Measurements from ENCODE around the gene ZSWIM5. TPM values are rescaled to one million over a fixed set of nuclear protein-coding genes. Genes with fewer than 3 reads are reported as not detected.
A peak's percentile ranks its signal among the peaks of the same experiment; 100 is the strongest.
"Not testable (repeated sequence)": the region's sequence is repeated elsewhere in the genome, so short reads cannot be mapped to it uniquely, and the experiment has no call there.

ZSWIM5 gene
- total and polyA plus RNA-seq, 4 donors: 0.67 to 2.9 (median 1.3) TPM

- no peaks in the 10 kb centered on the region for H3K4me1 ChIP-seq (ENCODE audit: control insufficient read depth in 4 of 4, insufficient read depth in 4 of 4, low read length in 3 of 4)
- WGBS: 43% methylated on average over 2 of the region's 2 CpGs
- H3K27ac ChIP-seq (ENCODE audit: low read depth in 1 of 2, low read length in 2 of 2): no peak overlapping the region
- H3K27me3 ChIP-seq (ENCODE audit: control insufficient read depth in 4 of 4, insufficient read depth in 4 of 4, low read length in 3 of 4): no peaks in the 10 kb centered on the region
- TF ChIP-seq YY1 (IDR thresholded peaks at IDR 0.05) (no peak), HNF4A (conservative IDR thresholded peaks at IDR 0.05) (peak; percentile 6 to 37)
- H3K9ac ChIP-seq (ENCODE audit: low read depth in 1 of 2, low read length in 2 of 2): no peak overlapping the region
- H3K36me3 ChIP-seq (ENCODE audit: control insufficient read depth in 4 of 4, insufficient read depth in 3 of 4, low read depth in 1 of 4, low read length in 3 of 4): no peaks in the 10 kb centered on the region
- DNase-seq (ENCODE audit: low spot score): no peak
- no peaks in the 10 kb centered on the region for H3K9me3 ChIP-seq (ENCODE audit: control insufficient read depth in 4 of 4, low read length in 3 of 4)
- no peak overlapping the region for H3K4me3 ChIP-seq (ENCODE audit: low read depth in 1 of 3, low read length in 3 of 3)
Observed at GRCh38 chr1:45198185-45198584, 8.2 kb downstream of the ZSWIM5 start.

- no peak overlapping the region for H3K27ac ChIP-seq (ENCODE audit: low read depth in 1 of 2, low read length in 2 of 2)
- TF ChIP-seq YY1 (IDR thresholded peaks at IDR 0.05): no peak
- H3K9ac ChIP-seq (ENCODE audit: low read depth in 1 of 2, low read length in 2 of 2): no peak overlapping the region
- no peaks in the 10 kb centered on the region for H3K4me1 ChIP-seq (ENCODE audit: control insufficient read depth in 4 of 4, insufficient read depth in 4 of 4, low read length in 3 of 4)
- no peak overlapping the region for H3K4me3 ChIP-seq (ENCODE audit: low read depth in 1 of 3, low read length in 3 of 3)
- DNase-seq (ENCODE audit: low spot score): no peak
- H3K36me3 ChIP-seq (ENCODE audit: control insufficient read depth in 4 of 4, insufficient read depth in 3 of 4, low read depth in 1 of 4, low read length in 3 of 4): no peaks in the 10 kb centered on the region
- no peaks in the 10 kb centered on the region for H3K27me3 ChIP-seq (ENCODE audit: control insufficient read depth in 4 of 4, insufficient read depth in 4 of 4, low read length in 3 of 4)
- H3K9me3 ChIP-seq (ENCODE audit: control insufficient read depth in 4 of 4, low read length in 3 of 4): no peaks in the 10 kb centered on the region
Observed at GRCh38 chr1:45196863-45197262, 9.5 kb downstream of the ZSWIM5 start.

- Histone ChIP-seq H3K4me3 (ENCODE audit: low read depth in 1 of 3, low read length in 3 of 3) (no peak overlapping the region), H3K27ac (ENCODE audit: low read depth in 1 of 2, low read length in 2 of 2) (no peak overlapping the region), H3K9ac (ENCODE audit: low read depth in 1 of 2, low read length in 2 of 2) (no peak overlapping the region), H3K36me3 (ENCODE audit: control insufficient read depth in 4 of 4, insufficient read depth in 3 of 4, low read depth in 1 of 4, low read length in 3 of 4) (no peaks in the 10 kb centered on the region), H3K9me3 (ENCODE audit: control insufficient read depth in 4 of 4, low read length in 3 of 4) (no peaks in the 10 kb centered on the region), H3K4me1 (ENCODE audit: control insufficient read depth in 4 of 4, insufficient read depth in 4 of 4, low read length in 3 of 4) (no peaks in the 10 kb centered on the region), H3K27me3 (ENCODE audit: control insufficient read depth in 4 of 4, insufficient read depth in 4 of 4, low read length in 3 of 4) (no peaks in the 10 kb centered on the region)
- TF ChIP-seq ATF3 (IDR thresholded peaks at IDR 0.05) (no peak), TAF1 (conservative IDR thresholded peaks at IDR 0.05) (no peak)
- DNase-seq (ENCODE audit: low spot score): no peak
- WGBS: 95% methylated on average over 4 of the region's 4 CpGs
Observed at GRCh38 chr1:45191418-45191783, 15.0 kb downstream of the ZSWIM5 start.

- H3K4me3 ChIP-seq (ENCODE audit: low read depth in 1 of 3, low read length in 3 of 3): no peak overlapping the region
- no peak overlapping the region for H3K27ac ChIP-seq (ENCODE audit: low read depth in 1 of 2, low read length in 2 of 2)
- no peak for DNase-seq (ENCODE audit: low spot score)
- H3K9ac ChIP-seq (ENCODE audit: low read depth in 1 of 2, low read length in 2 of 2): no peak overlapping the region
- no peaks in the 10 kb centered on the region for H3K36me3 ChIP-seq (ENCODE audit: control insufficient read depth in 4 of 4, insufficient read depth in 3 of 4, low read depth in 1 of 4, low read length in 3 of 4)
- no peak for TF ChIP-seq RAD21 (IDR thresholded peaks at IDR 0.05)
- 94% methylated on average over 2 of the region's 2 CpGs for WGBS
- no peaks in the 10 kb centered on the region for H3K9me3 ChIP-seq (ENCODE audit: control insufficient read depth in 4 of 4, low read length in 3 of 4)
- no peaks in the 10 kb centered on the region for H3K27me3 ChIP-seq (ENCODE audit: control insufficient read depth in 4 of 4, insufficient read depth in 4 of 4, low read length in 3 of 4)
- no peaks in the 10 kb centered on the region for H3K4me1 ChIP-seq (ENCODE audit: control insufficient read depth in 4 of 4, insufficient read depth in 4 of 4, low read length in 3 of 4)
Observed at GRCh38 chr1:45187725-45188124, 18.7 kb downstream of the ZSWIM5 start.

GRCh38 chr1:45179918-45180519 lies 26.4 kb downstream of the ZSWIM5 start:
- H3K27ac ChIP-seq (ENCODE audit: low read depth in 1 of 2, low read length in 2 of 2); H3K27me3 ChIP-seq (ENCODE audit: control insufficient read depth in 4 of 4, insufficient read depth in 4 of 4, low read length in 3 of 4); H3K36me3 ChIP-seq (ENCODE audit: control insufficient read depth in 4 of 4, insufficient read depth in 3 of 4, low read depth in 1 of 4, low read length in 3 of 4); H3K9ac ChIP-seq (ENCODE audit: low read depth in 1 of 2, low read length in 2 of 2); H3K4me1 ChIP-seq (ENCODE audit: control insufficient read depth in 4 of 4, insufficient read depth in 4 of 4, low read length in 3 of 4); DNase-seq (ENCODE audit: low spot score); H3K9me3 ChIP-seq (ENCODE audit: control insufficient read depth in 4 of 4, low read length in 3 of 4); H3K4me3 ChIP-seq (ENCODE audit: low read depth in 1 of 3, low read length in 3 of 3): not testable (repeated sequence)
- WGBS: 96% methylated on average over 19 of the region's 21 CpGs

Data from liver (tissue), 9 donors.